ENCODE results near the gene PTPRF.
A peak's percentile ranks its signal among the peaks of the same experiment; 100 is the strongest.

GRCh38 chr1:43650310-43651085, 119.8 kb downstream of the PTPRF start:
- no peak for TF ChIP-seq CTCF (IDR thresholded peaks at IDR 0.05)
- peak; percentile 97 for TF ChIP-seq POLR2A (IDR thresholded peaks at IDR 0.05)
